HG03520 (cell line): Measurements from ENCODE around the gene TTC3.

Experiments used
- ATAC-seq: cut with Tn5 transposase; IDR thresholded peaks from one replicate; pipeline ENCODE4 v1.9.1; 2021; ENCODE audit warnings: mild to moderate bottlenecking, moderate library complexity; ENCODE audit not compliant: unreplicated experiment

TTC3 gene

GRCh38 chr21:37061926-37062592, 11.0 kb upstream of the TTC3 start:
- ATAC-seq: no peak

- ATAC-seq: no peak
Observed at GRCh38 chr21:37062593-37062935, 10.5 kb upstream of the TTC3 start.

- ATAC-seq: no peak
Observed at GRCh38 chr21:37063433-37063832, 9.6 kb upstream of the TTC3 start.

- no peak for ATAC-seq
Observed at GRCh38 chr21:37064841-37065240, 8.2 kb upstream of the TTC3 start.

- no peak for ATAC-seq
Observed at GRCh38 chr21:37065561-37066177, 7.4 kb upstream of the TTC3 start.

GRCh38 chr21:37071561-37072273, 1.3 kb upstream of the TTC3 start:
- no peak for ATAC-seq

GRCh38 chr21:37072274-37072987, 623 bp upstream of the TTC3 start:
- ATAC-seq: peak; percentile 21

GRCh38 chr21:37073417-37074196, 553 bp downstream of the TTC3 start:
- ATAC-seq: peak; percentile 20

GRCh38 chr21:37074197-37074510, 1.1 kb downstream of the TTC3 start:
- no peak for ATAC-seq

- no peak for ATAC-seq
Observed at GRCh38 chr21:37074546-37074945, 1.5 kb downstream of the TTC3 start.

- ATAC-seq: no peak
Observed at GRCh38 chr21:37075214-37075770, 2.2 kb downstream of the TTC3 start.

GRCh38 chr21:37076087-37076850, 3.2 kb downstream of the TTC3 start:
- ATAC-seq: no peak

- ATAC-seq: no peak
Observed at GRCh38 chr21:37077403-37077802, 4.3 kb downstream of the TTC3 start.

- ATAC-seq: no peak
Observed at GRCh38 chr21:37079211-37079824, 6.3 kb downstream of the TTC3 start.

GRCh38 chr21:37082375-37082774, 9.3 kb downstream of the TTC3 start:
- no peak for ATAC-seq

- no peak for ATAC-seq
Observed at GRCh38 chr21:37082856-37083528, 9.9 kb downstream of the TTC3 start.

- no peak for ATAC-seq
Observed at GRCh38 chr21:37085726-37086125, 12.7 kb downstream of the TTC3 start.

GRCh38 chr21:37087188-37087587, 14.1 kb downstream of the TTC3 start:
- no peak for ATAC-seq

GRCh38 chr21:37088186-37088735, 15.2 kb downstream of the TTC3 start:
- no peak for ATAC-seq
